Measurements from ENCODE around the gene MAG.

Gene MAG

DNA sequence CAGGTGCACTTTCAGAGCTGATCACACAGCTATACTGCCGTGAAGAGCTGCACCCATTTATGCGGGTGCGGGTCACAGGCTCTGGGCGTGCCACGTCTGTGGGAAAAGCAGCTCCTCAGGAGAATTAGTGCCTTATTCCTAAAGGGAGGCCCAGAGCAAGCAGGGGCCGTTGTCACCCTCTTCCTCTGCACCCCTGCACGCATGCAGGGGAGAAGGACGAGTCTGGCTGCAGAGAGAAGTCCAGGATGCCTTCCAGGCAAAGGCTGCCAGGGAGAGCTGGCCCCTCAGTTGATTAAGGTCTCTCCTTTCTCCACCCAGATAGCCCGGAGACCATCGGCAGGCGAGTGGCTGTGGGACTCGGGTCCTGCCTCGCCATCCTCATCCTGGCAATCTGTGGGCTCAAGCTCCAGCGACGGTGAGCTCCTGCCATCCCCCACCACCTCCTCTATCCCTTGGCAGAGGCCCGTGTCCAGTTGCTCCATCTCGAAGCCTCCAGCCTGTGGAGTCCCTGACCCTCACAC lies 52.6 kb downstream of the MAG start:
- H3K9me3 ChIP-seq (ENCODE audit: control insufficient read depth in 1 of 2, low read length in 2 of 2), result no peaks in the 10 kb centered on the region
- no peak overlapping the region for H3K27ac ChIP-seq (ENCODE audit: low read depth, low read length)
- peaks cover 6 to 16% of the 10 kb centered on the region in 2 donors for H3K4me1 ChIP-seq (ENCODE audit: control insufficient read depth in 1 of 2, insufficient read depth in 2 of 2, low read length in 2 of 2)
- no peak overlapping the region for H3K9ac ChIP-seq (ENCODE audit: low read depth in 1 of 2, low read length in 2 of 2)
- no peak overlapping the region for H3K4me3 ChIP-seq (ENCODE audit: low read depth in 1 of 2, low read length in 2 of 2)
- H3K36me3 ChIP-seq (ENCODE audit: control insufficient read depth in 1 of 2, insufficient read depth in 2 of 2, low read length in 2 of 2), result no peaks in the 10 kb centered on the region
- H3K27me3 ChIP-seq (ENCODE audit: control insufficient read depth in 1 of 2, insufficient read depth in 2 of 2, low read length in 2 of 2), result peaks cover 0 to 14% of the 10 kb centered on the region in 2 donors

DNA sequence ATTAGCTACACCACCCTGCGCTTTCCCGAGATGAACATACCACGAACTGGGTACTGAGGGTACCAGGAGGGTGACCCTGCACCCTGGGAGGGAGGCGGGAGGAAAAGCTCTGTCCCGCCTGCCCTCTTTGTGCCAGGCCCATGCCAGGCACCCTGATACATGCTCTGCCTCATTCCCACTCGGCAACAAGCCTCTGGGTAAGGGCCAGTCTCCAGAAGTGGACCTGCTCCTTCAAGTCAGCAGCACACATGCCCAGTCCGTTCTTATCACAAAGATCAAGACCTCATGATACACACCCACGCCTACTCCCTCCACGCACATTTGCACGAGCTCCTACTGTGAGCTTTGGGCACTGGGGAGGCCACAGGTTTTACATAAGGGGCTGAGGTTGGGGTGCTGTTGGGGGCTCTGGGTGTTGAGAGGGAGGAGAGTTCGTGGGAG lies 53.7 kb downstream of the MAG start:
- Histone ChIP-seq H3K27me3 (ENCODE audit: control insufficient read depth in 1 of 2, insufficient read depth in 2 of 2, low read length in 2 of 2) (peaks cover 0 to 14% of the 10 kb centered on the region in 2 donors), H3K36me3 (ENCODE audit: control insufficient read depth in 1 of 2, insufficient read depth in 2 of 2, low read length in 2 of 2) (no peaks in the 10 kb centered on the region), H3K4me3 (ENCODE audit: low read depth in 1 of 2, low read length in 2 of 2) (no peak overlapping the region), H3K27ac (ENCODE audit: low read depth, low read length) (no peak overlapping the region), H3K9me3 (ENCODE audit: control insufficient read depth in 1 of 2, low read length in 2 of 2) (no peaks in the 10 kb centered on the region), H3K9ac (ENCODE audit: low read depth in 1 of 2, low read length in 2 of 2) (no peak overlapping the region), H3K4me1 (ENCODE audit: control insufficient read depth in 1 of 2, insufficient read depth in 2 of 2, low read length in 2 of 2) (peaks cover 6 to 16% of the 10 kb centered on the region in 2 donors)

DNA sequence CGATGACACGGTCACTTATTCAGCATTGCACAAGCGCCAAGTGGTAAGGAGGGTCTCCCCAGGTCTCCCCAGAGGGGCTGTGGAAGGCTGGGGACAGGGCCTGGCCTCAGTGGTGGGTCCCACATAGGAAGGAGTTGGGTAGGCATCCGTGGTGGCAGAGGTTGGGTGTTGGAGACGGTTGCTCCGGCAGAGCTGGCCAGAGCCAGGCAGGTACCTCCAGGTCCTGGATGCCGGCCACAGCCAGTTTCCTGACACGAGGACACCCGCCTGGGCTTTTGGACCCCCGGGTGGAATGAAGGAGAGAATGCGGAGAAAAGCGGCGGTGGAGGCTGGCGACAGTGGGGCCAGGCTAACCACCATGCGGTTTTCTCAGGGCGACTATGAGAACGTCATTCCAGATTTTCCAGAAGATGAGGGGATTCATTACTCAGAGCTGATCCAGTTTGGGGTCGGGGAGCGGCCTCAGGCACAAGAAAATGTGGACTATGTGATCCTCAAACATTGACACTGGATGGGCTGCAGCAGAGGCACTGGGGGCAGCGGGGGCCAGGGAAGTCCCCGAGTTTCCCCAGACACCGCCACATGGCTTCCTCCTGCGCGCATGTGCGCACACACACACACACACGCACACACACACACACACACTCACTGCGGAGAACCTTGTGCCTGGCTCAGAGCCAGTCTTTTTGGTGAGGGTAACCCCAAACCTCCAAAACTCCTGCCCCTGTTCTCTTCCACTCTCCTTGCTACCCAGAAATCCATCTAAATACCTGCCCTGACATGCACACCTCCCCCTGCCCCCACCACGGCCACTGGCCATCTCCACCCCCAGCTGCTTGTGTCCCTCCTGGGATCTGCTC lies 54.5 kb downstream of the MAG start:
- Histone ChIP-seq H3K9ac (ENCODE audit: low read depth in 1 of 2, low read length in 2 of 2) (no peak overlapping the region), H3K9me3 (ENCODE audit: control insufficient read depth in 1 of 2, low read length in 2 of 2) (no peaks in the 10 kb centered on the region), H3K4me1 (ENCODE audit: control insufficient read depth in 1 of 2, insufficient read depth in 2 of 2, low read length in 2 of 2) (peaks cover 6 to 16% of the 10 kb centered on the region in 2 donors), H3K36me3 (ENCODE audit: control insufficient read depth in 1 of 2, insufficient read depth in 2 of 2, low read length in 2 of 2) (no peaks in the 10 kb centered on the region), H3K4me3 (ENCODE audit: low read depth in 1 of 2, low read length in 2 of 2) (no peak overlapping the region), H3K27me3 (ENCODE audit: control insufficient read depth in 1 of 2, insufficient read depth in 2 of 2, low read length in 2 of 2) (peaks cover 0 to 14% of the 10 kb centered on the region in 2 donors), H3K27ac (ENCODE audit: low read depth, low read length) (no peak overlapping the region)

DNA sequence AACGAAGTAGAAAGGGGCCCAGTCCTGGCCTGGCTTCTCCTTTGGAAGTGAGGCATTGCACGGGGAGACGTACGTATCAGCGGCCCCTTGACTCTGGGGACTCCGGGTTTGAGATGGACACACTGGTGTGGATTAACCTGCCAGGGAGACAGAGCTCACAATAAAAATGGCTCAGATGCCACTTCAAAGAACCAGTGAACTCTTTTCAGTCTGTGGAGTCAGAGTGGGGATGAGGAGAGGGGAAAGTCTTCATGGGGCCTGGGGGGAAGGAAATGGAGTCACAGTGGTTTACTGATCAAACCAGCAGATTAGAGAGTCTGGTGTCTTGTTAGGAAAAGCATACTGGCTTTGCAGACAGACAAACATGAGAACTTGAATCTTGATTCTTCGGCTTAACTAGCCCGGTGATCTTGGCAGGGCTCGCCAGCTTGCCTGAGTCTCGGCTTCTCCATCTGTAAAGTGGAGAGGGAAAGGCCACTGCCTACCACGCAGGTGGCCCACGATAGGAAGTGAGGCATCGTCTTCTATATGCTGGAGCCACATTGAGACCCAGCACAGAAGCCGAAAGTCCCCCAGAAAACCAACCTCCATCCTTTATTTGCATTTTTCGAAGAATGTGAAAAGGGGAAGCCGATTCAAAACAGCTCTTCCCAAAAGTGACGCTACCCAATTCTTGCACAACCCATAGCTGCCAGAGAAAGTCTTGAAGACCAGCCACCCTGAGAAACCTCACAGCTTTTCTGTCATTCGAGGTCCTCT lies 55.4 kb downstream of the MAG start, which contains the start of gene FFAR1:
Gene FFAR1 (plus strand): TSS at position 732 of the 759 bp plus-strand sequence. CDS start 3,650 bp downstream, outside the sequence.
- H3K36me3 ChIP-seq (ENCODE audit: control insufficient read depth in 1 of 2, insufficient read depth in 2 of 2, low read length in 2 of 2), result no peaks in the 10 kb centered on the region
- H3K9me3 ChIP-seq (ENCODE audit: control insufficient read depth in 1 of 2, low read length in 2 of 2), result no peaks in the 10 kb centered on the region
- no peak within 1 kb of the TSS for H3K9ac ChIP-seq (ENCODE audit: low read depth in 1 of 2, low read length in 2 of 2)
- H3K4me1 ChIP-seq (ENCODE audit: control insufficient read depth in 1 of 2, insufficient read depth in 2 of 2, low read length in 2 of 2), result peaks cover 6 to 16% of the 10 kb centered on the region in 2 donors
- H3K4me3 ChIP-seq (ENCODE audit: low read depth in 1 of 2, low read length in 2 of 2), result no peak within 1 kb of the TSS
- no peak within 1 kb of the TSS for H3K27ac ChIP-seq (ENCODE audit: low read depth, low read length)
- H3K27me3 ChIP-seq (ENCODE audit: control insufficient read depth in 1 of 2, insufficient read depth in 2 of 2, low read length in 2 of 2), result peaks cover 0 to 14% of the 10 kb centered on the region in 2 donors

DNA sequence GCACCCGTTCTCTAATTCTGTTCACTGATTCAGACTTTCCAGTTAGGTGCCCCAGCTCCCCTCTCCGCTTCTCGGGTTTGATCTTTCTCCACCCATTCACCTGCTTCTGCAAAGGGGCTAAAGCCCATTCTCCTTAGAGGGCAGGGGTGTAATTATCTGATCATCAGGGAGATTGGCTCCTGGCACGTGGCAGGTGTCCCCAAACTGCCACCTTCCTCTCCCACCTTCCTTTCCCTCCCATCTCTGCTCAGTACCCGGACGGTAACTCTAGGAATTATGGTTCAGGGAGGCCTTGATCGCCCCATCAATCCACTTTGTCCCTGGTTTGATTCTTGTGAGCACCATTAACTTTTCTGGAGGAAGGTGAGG lies 56.0 kb downstream of the MAG start:
- Histone ChIP-seq H3K9me3 (ENCODE audit: control insufficient read depth in 1 of 2, low read length in 2 of 2) (no peaks in the 10 kb centered on the region), H3K4me3 (ENCODE audit: low read depth in 1 of 2, low read length in 2 of 2) (no peak overlapping the region), H3K27ac (ENCODE audit: low read depth, low read length) (no peak overlapping the region), H3K36me3 (ENCODE audit: control insufficient read depth in 1 of 2, insufficient read depth in 2 of 2, low read length in 2 of 2) (no peaks in the 10 kb centered on the region), H3K27me3 (ENCODE audit: control insufficient read depth in 1 of 2, insufficient read depth in 2 of 2, low read length in 2 of 2) (peaks cover 0 to 14% of the 10 kb centered on the region in 2 donors), H3K4me1 (ENCODE audit: control insufficient read depth in 1 of 2, insufficient read depth in 2 of 2, low read length in 2 of 2) (peaks cover 6 to 16% of the 10 kb centered on the region in 2 donors), H3K9ac (ENCODE audit: low read depth in 1 of 2, low read length in 2 of 2) (no peak overlapping the region)

DNA sequence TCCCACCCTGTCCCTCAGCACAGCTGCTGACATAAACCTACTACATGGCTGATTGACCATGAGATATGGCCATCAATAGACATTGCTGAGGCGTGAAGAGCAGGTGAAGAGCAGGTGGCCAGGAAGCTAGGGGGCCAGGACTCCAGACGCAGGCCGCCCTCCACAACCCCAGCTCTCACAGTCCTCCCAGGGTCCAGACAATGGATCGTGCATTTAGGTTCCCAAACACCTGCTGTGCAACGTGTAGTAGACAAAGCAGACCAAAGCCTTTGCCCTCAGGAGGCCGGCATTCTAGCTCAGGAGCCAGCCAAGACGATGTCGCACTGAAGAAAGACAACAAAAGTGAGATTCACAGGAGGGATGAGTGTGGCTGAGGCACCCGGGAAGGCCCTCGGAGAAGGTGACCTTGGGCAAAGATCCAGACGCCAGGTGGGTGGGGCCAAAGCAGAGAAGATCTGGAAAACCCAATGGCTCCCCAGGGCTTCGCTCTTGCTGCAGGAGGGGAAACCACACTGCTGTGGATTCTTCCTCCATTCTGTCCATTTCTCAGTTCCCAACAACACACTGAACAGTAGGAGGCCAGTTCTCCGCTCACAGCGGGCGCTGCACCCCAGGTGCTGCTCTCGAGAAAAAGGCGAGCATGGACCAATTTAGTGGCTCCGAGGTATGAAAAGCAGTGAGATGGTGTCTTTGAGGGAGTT lies 57.1 kb downstream of the MAG start:
- Histone ChIP-seq H3K9me3 (ENCODE audit: control insufficient read depth in 1 of 2, low read length in 2 of 2) (no peaks in the 10 kb centered on the region), H3K9ac (ENCODE audit: low read depth in 1 of 2, low read length in 2 of 2) (no peak overlapping the region), H3K36me3 (ENCODE audit: control insufficient read depth in 1 of 2, insufficient read depth in 2 of 2, low read length in 2 of 2) (no peaks in the 10 kb centered on the region), H3K4me3 (ENCODE audit: low read depth in 1 of 2, low read length in 2 of 2) (no peak overlapping the region), H3K27ac (ENCODE audit: low read depth, low read length) (no peak overlapping the region), H3K27me3 (ENCODE audit: control insufficient read depth in 1 of 2, insufficient read depth in 2 of 2, low read length in 2 of 2) (peaks cover 0 to 14% of the 10 kb centered on the region in 2 donors), H3K4me1 (ENCODE audit: control insufficient read depth in 1 of 2, insufficient read depth in 2 of 2, low read length in 2 of 2) (peaks cover 6 to 16% of the 10 kb centered on the region in 2 donors)

DNA sequence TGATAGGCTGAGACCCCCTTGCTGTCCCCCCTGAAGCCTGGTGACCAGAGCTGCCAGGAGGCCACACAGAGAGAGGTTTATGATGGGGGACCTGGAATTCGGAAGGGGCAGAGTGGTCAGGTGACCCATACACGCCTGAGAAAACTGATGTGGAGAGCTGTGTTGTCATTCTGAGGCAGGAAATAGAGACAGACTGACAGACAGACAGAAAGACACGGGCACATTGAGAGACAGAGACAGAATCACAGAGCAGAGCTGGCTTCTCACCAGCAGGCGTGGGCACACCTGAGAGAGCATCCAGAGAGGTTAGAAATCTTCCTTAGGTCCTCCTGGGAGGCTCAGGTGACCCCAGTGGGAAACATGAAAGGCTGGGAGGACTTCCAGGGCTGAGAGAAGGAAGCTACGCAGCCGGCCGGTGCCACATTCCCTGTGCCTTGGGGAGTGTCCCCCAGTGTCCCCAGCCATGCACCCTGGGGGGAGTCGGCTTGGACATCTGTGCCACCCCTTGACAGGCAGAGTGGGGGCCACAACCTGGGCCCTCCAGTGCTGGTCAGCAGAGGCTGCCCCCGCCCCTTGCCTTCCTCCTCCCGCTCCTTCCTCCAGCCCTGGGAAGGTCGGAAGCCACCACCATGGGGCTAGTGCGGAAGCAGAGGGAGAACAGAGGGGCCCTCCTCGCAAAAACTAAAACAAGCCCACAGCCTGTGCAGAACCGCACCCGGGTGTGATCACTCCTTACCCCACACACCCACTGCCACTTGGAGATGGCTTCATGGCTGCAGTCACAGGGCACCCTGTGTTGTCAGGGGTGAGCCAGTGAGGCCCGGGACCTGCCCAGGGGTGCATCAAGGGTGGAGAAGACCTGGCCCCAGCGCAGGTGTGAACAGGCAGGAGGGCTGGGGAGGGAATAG lies 57.9 kb downstream of the MAG start:
- Histone ChIP-seq H3K27me3 (ENCODE audit: control insufficient read depth in 1 of 2, insufficient read depth in 2 of 2, low read length in 2 of 2) (peaks cover 0 to 9% of the 10 kb centered on the region in 2 donors), H3K36me3 (ENCODE audit: control insufficient read depth in 1 of 2, insufficient read depth in 2 of 2, low read length in 2 of 2) (no peaks in the 10 kb centered on the region), H3K4me3 (ENCODE audit: low read depth in 1 of 2, low read length in 2 of 2) (no peak overlapping the region), H3K9ac (ENCODE audit: low read depth in 1 of 2, low read length in 2 of 2) (no peak overlapping the region), H3K27ac (ENCODE audit: low read depth, low read length) (no peak overlapping the region), H3K4me1 (ENCODE audit: control insufficient read depth in 1 of 2, insufficient read depth in 2 of 2, low read length in 2 of 2) (peaks cover 6 to 16% of the 10 kb centered on the region in 2 donors), H3K9me3 (ENCODE audit: control insufficient read depth in 1 of 2, low read length in 2 of 2) (no peaks in the 10 kb centered on the region)

DNA sequence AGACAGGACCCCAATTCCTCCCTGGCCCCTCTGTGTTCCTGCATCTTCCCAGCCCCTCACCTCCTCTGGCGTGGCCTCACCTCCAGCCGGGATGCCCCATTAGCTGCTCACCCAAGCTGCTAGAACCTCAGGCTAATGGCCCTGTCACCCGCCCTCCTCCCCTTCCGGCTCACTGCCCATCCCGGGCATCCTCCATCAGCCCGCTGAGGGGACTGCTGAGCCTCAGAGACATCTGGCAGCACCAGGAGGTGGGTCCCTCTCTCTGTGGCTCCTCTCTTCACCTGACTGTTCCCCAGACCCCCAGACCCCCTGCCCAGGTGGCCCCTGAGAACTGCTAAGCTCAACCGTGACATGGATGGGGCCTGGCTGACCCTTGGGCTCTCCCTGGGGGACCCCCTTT lies 58.6 kb downstream of the MAG start:
- Histone ChIP-seq H3K4me1 (ENCODE audit: control insufficient read depth in 1 of 2, insufficient read depth in 2 of 2, low read length in 2 of 2) (peaks cover 6 to 16% of the 10 kb centered on the region in 2 donors), H3K36me3 (ENCODE audit: control insufficient read depth in 1 of 2, insufficient read depth in 2 of 2, low read length in 2 of 2) (no peaks in the 10 kb centered on the region), H3K27me3 (ENCODE audit: control insufficient read depth in 1 of 2, insufficient read depth in 2 of 2, low read length in 2 of 2) (peaks cover 0 to 8% of the 10 kb centered on the region in 2 donors), H3K27ac (ENCODE audit: low read depth, low read length) (no peak overlapping the region), H3K9ac (ENCODE audit: low read depth in 1 of 2, low read length in 2 of 2) (no peak overlapping the region), H3K9me3 (ENCODE audit: control insufficient read depth in 1 of 2, low read length in 2 of 2) (no peaks in the 10 kb centered on the region), H3K4me3 (ENCODE audit: low read depth in 1 of 2, low read length in 2 of 2) (no peak overlapping the region)

Measured in duodenal mucosa (tissue), 2 donors.